ENCODE data around the gene ACTN2.

DNA sequence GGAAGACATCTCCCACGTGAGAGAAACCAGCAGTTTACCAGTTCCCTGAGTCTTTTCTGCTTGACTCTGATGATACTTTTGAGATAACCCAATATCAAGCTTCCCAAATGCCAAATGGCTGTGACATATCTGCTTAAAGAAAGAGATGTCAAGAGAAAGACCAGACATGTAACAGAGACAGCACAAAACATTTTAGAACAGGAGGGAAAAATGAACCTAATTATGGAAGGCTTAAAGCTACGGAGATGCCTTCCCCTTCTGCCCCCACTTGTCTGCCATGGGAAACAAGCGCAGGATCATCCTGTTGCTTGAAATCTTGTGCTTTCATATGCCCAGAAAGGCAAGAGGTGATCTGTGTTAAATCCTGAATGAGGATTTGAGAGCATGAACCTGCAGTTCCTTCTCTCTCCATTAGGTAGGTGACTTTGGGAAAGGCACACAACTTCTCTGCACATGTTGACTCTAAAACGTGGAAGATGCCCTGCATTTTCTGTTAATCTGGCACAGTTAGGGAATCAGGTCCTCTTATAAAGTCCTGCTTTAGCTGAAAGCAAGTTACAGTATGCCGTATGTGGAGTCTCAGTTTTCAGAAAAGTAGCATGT, 62.1 kb downstream of the ACTN2 start:
- TF ChIP-seq, protein P1, sequence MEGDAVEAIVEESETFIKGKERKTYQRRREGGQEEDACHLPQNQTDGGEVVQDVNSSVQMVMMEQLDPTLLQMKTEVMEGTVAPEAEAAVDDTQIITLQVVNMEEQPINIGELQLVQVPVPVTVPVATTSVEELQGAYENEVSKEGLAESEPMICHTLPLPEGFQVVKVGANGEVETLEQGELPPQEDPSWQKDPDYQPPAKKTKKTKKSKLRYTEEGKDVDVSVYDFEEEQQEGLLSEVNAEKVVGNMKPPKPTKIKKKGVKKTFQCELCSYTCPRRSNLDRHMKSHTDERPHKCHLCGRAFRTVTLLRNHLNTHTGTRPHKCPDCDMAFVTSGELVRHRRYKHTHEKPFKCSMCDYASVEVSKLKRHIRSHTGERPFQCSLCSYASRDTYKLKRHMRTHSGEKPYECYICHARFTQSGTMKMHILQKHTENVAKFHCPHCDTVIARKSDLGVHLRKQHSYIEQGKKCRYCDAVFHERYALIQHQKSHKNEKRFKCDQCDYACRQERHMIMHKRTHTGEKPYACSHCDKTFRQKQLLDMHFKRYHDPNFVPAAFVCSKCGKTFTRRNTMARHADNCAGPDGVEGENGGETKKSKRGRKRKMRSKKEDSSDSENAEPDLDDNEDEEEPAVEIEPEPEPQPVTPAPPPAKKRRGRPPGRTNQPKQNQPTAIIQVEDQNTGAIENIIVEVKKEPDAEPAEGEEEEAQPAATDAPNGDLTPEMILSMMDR (IDR thresholded peaks at IDR 0.05): no peak
- TF ChIP-seq POLR2A (IDR thresholded peaks at IDR 0.05): no peak
